ENCODE results near the gene NRXN2.
A peak's percentile ranks its signal among the peaks of the same experiment; 100 is the strongest.

NRXN2 gene

DNA sequence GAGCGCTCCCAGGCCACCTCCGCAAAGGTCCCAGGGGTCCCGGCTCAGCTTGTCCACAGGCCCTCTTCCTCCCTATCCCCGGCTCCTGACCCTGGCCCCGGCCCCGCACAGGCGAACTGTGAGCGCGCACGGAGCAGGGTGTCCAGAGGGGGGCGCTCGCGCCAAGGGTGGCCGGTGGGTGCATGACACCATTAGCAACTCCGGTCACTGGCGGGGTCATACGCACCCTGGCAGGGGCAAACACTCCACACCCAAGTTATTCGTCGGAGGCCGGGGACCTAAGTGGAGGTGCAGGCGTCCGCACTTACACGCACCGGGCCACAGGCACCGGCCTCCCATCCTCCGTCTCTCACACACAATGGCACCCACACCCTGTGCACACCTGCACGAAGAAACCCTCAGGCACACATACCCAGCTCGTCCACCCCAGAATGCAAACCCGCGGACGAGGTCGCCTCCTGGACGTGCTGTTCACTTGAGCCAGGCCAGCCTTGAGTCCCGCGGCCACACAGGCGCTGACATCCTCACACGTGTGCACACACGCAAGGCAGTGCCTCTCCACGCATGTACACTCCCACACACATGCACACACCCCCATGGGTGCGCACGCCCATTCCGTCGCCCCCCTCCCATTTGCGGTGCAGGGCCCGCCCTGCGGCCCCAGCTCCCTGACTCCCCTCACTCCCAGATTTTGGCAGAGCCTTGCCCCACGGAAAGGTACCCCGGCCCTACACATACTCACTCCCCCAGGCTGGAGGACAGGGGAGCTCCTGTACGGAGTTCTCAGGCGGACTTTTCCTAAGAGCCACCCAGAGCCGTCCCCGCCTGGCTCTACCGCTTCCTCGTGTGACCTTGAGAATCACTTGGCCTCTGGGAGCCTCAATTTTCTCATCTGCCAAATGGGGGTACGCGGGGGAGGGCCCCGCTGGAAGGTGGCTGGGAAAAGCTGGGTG lies 20.9 kb upstream of the NRXN2 start, which contains the start of gene RASGRP2:
TSS of gene RASGRP2 (minus strand) at position 552 of the 953 bp plus-strand sequence. CDS start 1,276 bp downstream, outside the sequence.
- DNase-seq (ENCODE audit: low read depth, low spot score), result peak; percentile 49

DNA sequence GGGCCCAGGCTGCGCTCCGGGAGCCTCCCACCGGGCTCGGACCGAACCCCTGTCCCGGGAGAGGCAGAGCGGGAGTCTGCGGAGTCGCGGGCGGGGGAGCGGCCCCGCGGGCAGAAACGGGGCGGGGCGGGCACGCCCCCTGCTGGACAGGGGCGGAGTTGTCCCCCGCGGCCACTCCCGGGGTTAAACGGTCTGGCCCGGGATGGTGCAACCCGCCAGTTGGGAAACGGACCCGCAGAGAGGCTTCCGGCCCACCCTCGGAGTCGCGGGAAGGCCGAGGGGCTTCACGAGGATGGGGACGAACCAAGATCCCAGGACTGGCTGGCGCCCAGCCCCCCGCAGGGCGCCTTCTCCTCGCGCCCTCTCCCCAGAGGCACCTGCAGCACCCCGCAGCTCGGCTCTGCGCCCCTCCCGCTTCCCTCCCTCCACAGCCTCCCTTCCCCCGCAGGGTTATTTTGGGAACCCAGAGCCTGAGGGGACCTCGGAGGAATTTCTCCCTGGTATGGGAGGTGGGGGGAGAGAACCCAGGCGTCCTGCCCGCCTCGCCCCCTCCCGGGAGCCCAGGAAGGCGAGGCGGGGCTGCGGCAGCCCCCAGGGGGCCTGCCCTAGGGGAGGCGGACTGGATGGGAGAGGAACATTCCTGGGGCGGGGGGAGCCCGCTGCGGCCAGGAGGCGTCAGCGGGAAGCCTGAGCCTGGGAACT lies 20.0 kb upstream of the NRXN2 start:
- DNase-seq (ENCODE audit: low read depth, low spot score), result peak; percentile 65

DNA sequence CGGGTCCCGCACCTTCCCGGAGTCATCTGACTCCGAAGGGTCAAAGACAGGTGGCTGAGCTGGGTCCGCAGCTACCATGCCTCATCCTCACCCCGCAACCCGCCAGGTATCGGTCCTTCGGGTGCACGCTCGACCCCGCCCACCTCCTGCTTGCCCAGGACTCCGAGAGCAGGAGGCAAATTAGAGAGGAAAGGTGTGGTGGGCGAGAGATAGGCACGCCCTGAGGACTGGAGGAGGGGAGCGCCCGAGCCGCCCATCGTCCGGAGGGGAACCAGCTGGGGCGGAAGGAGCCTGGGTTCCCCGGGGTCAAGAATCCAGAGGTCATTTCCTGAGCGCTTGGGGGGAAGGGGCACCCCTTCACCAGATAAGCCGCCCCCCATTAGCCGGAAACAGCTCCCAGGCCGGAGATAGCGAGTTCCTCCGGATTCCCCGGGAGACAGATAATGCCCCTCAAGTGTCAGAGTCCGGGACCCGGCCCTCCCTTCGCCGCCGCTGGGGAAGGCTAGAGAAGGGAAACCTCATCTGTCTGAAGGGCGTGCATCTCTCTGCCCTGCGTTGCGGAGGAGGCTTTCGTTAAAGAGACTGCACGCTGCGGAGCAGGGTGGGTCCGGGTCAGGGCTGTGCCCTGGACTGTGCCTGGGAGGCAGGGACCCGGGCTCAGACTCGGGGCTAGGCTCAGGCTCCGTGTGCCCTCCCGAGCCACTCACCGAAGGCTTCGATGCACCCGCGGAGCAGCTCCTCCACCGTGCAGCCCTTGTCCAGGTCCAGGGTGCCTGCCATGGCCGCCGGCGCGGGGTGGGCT lies 19.3 kb upstream of the NRXN2 start:
- peak; percentile 14 for DNase-seq (ENCODE audit: low read depth, low spot score)

DNA sequence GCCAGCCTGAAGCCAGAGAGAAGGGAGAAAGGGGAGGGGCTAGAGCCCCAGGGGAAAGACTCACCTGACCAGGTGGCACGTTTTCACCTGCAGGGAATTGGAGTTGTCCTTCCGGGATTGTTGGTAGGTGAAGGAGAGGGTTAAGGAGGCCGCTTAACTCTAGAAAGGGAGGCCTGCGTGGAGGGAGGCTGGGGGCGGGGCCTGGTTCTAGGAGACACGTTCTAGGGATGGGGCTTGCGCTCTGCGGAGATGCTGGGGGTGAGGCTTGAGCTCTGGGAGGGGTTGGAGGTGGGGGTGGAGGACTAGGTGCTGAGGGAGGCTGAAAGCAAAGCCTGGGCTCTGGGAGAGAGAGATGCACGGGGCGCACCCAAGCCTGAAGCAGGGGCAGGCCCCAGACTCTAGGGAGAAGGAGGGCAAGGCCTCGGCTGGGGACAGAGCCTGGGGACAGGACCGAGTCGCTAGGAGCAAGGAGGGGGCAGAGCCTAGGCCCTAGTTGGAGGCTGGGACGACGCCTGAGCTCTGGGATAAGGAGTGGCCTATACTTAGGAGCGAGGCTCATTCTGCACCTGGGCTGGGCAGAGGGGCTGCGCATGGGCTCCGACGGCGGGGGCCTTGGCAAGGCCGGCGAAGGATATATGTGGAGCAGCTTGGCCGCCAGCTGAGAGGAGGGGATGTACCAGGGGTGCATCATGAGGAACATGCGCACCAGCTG lies 18.5 kb upstream of the NRXN2 start:
- DNase-seq (ENCODE audit: low read depth, low spot score), result no peak

DNA sequence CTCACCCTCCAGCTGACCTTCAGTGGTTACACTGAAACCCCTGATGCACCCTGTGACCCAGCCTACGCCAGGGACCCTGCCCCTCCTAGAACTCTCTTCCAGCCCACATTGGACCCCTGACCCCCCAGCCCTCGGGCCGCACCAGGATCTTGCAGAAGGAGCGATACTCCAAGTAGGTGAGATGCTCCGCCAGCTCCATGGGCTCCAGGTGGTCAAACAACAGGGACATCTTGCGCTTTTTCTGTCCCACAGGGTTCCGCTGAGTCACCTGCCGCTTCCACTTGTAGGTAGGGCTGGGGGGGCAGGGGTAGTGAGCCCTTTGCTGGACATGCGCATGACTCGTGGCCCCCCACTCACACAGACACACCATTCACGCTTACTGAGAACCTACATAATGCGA lies 16.9 kb upstream of the NRXN2 start:
- DNase-seq (ENCODE audit: low read depth, low spot score), result no peak

DNA sequence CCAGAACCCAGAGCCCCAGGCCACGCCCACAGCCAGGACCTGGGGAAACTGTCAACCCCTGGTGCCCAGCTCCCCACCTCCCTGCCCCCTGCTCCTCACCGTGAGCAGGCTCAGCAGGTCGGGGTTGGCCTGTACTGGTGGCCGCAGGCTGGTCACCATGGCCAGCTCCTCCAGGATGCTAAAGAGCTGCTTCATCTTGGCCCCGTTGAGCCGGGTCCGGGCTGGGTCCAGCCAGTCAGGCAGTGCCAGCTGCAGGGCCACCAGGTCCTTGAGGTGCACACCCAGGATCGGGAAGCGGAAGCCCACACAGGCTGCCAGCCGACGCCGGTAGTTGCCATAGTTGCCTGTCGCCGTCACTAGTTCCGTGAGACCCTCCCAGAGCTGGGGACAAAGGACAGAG lies 13.7 kb upstream of the NRXN2 start:
- DNase-seq (ENCODE audit: low read depth, low spot score), result no peak

DNA sequence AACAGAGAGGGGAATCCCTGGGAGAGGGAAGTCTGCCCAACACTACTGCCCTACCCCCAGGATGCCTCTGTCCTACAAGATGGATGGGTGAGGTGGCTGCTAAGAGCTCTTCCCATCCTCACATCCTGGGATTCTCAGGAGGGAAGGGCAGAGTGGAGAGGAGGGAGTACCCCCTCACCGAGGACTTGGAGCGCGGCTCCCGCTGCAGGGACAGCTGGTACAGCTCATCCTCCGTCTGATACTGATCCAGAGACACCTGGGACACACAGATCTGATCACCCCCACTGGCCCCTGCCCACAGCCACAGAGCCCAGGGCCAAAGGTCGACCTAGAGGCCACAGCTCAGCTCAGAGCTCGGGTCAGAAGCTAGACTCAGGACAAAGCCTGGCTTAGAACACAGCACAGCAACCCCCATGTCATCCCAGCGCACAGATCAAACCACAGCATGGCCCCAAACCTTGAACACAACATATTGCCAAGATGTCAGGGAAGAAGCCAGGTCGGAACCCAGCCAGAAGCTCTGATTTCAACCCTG lies 12.8 kb upstream of the NRXN2 start:
- DNase-seq (ENCODE audit: low read depth, low spot score), result no peak

DNA sequence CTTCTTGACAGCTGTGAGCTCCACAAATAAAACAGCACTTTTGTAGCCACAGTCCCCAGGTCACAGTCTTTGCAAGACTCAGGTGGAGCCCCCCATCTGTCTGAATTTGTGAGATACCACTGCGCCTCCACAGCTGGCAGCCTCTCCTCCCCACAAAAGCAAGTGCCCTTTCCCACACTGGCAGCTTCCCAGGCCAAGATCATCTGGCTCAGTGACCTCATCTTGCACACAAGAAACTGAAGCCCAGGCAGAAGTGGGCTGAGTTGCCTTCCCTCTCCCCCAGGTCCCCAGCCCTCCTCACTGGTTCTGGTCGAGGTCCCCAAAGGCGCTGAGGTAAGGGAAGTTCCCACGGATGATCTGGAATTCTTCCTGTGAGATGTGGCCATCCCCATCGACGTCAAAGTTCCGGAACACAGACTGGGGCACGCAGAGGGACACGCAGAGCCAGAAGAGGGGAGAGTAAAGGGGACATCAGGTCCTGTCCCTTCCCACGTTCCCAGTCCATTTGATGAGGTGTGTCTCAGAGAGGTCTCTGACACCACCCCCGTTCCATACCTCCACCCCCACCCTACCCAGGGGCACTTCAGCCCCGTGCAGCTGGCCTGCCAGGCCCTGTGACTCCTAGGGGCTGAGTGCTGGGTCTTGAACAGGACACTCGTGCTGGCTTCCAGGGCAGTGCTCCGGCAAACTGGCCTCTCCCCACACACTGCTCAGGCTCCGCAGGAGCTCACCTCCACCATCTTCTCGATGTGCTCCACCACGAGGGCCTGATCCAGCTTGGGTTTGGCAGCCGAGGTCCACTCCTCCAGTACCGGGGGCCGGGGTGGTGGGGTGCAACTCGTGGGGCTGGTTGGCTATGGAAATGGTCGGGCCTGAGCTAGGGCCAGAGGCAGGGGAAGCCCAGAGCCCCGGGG lies 12.1 kb upstream of the NRXN2 start:
- no peak for DNase-seq (ENCODE audit: low read depth, low spot score)

DNA sequence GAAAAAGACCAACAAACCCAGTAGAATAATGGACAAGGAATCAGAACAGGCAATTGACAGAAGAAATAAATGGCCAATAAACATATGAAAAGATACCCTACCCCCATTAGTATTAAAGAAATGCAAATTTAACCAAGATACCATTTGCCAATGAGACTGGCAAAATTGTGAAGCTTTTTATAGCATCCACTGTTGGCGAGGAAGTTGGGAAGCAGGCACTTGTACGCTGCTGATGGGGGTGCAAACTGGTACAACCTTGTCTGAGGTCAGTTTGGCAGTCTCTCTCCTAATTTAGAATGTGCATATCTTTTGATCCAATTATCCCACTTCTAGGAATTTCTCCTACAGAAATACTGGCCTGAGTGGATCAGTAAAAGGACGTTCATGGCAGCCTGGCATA lies 8.6 kb upstream of the NRXN2 start:
- no peak for DNase-seq (ENCODE audit: low read depth, low spot score)

DNA sequence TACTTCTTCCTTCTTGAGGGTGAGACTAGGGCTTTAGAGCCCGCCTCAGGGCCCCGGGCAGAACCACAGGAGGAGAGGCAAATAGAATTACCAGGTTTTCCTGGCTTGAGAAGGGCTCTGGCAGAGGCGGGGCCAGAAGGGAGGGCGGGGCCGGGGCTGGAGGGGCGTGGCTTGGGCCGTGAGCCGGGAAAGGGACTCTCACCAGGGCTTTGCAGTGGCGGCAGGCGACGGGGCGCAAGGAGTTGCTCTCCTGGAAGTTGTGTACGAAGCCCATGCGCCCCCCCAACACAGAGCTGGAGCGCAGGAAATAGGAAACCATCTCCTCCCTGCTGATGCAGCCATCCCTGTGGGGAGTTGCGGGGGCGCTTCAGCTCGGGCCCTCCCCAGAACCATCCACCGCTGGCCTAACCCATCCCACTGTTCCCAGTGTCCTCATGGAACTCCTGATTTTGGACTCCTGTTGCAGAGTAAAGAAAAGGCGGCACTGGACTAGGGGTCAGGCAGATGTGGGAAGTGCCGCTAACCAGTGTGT lies 6.9 kb upstream of the NRXN2 start:
- no peak for DNase-seq (ENCODE audit: low read depth, low spot score)

DNA sequence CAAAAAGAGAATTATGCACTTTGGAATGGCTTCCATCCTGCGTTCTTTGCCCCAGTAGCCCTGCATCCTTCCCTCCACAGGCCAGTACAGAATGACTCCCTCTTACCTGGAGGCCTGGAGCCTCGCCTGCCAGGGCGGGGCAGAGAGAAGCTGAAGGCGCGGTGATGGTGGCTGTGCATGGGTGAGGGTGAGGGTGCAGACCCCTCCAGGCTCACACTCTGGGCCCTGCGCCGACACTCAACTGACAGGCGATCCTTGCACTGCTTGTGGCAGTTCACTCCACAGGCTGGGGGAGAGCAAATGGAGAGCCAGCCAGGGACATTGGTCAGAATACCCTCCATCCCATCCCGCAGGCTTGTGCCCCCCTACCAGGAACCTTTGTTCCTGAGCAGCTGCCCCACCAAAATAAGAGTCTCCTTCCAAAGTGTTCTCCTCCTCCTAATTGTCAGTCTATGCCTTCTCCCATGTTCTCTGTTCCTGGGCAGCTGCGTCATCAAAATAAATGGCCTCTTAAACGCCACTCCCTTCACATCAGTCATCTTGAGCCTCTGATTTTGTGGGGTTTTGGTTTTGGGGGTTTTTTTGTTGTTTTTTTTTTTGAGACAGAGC lies 5.9 kb upstream of the NRXN2 start:
- DNase-seq (ENCODE audit: low read depth, low spot score), result no peak

DNA sequence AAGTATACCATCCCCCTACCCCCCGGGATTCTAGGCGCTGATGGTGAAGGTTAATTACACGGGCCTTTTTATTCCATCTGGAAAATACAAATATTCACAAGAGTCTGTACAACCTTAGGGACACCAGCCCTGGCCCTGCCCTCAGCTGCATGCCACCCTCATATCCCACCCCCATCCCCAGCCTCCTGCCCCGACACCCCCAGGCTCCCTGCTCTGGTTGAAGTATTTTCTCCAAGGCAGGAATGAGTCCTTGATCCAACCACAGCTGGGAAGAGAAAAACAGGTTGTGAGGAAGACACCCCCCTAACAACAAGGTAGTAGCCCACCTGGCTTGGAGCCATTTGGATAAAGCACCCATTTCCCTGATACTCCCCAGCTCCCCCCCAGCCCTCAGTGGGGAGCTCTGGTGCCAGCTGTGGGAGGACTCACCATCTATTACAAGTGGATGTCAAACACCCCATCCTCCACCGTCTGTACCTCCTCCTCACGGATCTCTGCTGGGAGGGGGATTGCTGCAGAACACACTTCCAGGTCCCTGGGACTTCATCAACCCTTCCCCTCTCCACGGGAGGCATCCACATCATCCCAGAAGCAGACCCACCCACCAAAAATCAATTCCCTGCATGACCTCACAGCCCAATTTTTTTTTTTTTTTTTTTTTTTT lies 4.0 kb upstream of the NRXN2 start:
- no peak for DNase-seq (ENCODE audit: low read depth, low spot score)

DNA sequence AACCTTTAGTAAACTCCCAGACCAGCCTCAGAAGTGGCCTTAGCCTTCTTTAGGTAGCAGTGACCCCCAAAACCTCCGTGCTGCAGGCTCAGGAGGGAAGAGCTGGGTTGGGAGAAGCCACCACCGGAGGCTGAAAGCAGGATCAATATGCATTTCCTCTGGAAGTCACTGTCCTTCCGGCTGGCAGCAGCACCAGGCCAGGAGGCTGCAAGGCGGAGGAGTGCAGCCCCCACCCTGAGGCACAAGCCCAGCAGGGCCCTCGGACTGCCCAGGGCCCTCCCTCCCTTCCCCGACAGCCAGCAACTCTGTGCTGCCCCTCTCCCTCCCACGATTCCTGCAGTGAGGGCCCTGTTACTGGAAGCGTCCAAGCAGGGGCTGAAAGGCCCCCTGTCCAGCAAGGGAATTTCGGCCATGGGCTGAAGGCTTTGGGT lies 3.2 kb upstream of the NRXN2 start:
- DNase-seq (ENCODE audit: low read depth, low spot score), result no peak

DNA sequence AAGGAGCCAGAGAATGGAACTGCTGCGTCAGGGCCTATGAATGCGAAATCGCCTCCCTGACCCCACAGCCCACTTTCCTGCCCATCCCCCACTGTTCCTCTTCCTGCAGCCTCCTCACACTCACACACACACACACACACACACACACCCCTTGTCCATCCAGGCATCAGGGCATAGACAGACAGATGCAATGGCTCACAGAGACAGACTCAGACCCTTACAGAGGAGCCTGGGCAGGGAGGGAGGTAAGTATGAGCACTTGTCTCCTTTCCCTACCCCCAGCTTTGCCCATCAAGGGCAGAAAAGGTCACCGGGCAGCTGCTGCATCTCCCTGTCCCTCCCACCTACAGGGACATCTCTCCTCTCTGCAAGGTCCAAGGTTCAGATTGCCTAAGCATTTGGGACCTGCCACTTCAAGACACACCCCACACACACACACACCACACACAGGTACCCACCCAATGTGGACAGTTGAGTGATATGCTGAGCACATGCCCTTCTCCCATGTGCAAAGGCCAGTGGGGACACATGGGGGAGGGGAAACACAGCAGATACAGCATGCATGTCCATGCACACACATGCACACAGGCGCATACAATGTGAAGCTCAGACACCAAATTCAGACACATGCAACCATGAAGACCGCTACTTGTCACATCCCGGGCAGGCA lies 2.0 kb upstream of the NRXN2 start:
- no peak for DNase-seq (ENCODE audit: low read depth, low spot score)

DNA sequence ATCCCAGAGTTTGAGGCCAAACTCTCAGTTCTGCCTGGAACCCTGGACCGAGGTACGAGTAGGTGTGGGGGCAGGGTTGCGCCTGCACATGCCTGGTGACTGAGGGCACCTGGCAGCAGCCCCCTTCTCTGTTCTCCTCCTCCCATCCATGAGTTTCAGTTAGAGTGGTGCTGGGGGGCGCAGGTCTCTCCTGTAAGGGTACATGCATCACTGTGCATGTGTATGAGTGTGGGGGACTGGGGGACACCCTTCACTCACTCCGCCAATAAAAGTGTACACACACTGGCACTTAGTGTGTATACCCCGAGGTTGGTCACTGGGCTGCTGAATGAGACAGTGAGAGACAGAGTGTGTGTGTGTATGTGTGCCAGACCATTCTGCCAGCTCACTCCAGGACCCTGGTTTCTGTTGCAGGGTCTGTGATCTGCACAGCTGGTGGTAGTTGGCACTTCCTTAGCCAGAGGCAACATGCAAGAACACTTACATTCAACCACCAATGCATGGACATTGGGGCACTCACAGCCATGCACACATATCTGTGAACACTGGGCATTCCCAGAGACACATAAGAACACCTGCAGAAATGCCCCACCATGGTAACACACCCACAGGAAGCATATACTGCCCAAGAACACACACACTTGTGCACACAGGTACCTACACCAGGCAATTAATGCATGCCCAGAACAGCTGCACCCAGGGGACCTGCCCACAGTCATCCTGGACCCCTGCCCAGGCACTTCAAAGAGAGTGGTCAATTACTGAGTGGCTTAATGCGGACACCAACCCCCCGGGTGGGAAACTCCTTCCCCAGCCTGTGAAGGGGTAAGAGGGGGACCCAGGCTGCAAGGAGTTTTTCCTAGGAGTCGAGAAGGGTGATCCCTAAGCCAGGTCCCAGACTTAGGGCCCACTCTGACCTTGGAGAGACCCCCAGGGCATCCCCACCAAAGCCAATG lies 1.2 kb upstream of the NRXN2 start:
- no peak for DNase-seq (ENCODE audit: low read depth, low spot score)

DNA sequence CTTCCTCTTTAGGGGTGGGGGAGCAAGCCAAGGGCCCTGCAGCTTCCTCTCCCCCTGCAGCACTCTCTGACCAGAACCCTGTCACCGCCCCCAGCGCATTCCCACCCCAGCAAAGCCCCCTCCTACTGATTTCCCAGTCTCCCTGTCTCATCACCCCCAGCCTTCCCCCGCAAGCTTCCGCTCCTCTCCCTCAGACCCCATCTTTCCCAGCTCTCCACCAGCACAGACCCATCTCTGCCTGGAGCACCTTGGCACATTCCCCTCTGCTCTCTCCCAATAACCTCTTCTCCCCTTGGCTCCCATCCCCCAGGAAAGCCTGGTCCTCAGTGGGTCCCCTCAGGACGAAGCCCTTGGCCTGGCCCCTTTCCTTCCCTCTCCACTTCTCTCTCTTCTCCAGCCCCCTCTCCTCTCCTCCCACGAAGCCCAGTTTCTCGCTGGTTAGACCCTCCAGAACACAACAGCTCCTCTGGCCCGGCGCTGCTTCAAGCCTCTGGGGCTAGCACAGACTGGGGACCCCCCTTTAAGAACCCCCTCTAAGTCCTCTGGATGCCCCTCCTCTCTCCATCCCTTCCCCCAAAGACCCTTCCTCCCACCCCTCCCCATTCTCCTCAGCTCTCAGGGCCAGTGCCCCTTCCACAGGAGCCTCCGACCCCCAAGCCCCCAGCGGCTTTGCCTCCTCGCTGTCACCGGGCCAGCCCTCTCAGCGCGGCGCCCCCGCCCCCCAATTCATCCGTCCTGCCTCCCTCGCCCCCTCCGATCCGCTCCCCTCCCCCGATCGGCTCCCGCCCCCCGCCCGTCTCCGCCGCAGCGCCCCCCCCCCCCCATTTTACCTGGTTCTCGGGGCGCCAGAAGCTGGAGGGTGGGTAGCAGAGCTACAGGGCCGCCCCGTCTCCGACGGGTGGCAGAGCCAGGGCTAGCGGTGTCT lies 594 bp downstream of the NRXN2 start:
- DNase-seq (ENCODE audit: low read depth, low spot score), result no peak

Data from astrocyte of the hippocampus (primary cell).